Stimulated activated CD4-positive, alpha-beta T cell treated with anti-CD3 and anti-CD28 coated beads, Interleukin-2, amount 100 ng/mL, for 4 hours (primary cell): ENCODE data around the gene LDLRAD3.

Source experiments
- DNase-seq: peaks from one replicate; pipeline ENCODE4 v3.0.0-alpha.2; 2020; ENCODE audit warnings: low read depth

LDLRAD3 gene

DNA sequence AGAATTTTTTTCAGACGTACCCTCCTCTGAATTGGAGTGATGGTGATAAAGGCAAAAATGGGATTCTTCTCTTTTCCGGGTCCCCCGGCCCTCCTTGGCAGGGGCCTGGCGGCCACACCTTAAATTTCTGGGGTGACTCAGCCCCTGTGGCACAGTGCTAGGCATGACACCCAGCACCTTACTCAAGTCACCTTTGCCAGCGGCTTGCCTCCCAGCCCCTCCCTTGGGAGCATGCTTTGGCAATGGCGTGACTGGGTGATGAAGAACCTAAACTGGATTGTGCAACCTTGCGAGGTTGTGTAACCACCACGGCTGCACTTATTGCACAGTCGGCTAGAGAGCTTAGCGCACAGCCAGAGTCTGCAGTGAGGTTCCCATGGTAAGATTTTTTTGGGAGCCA is 16.2 kb upstream of the LDLRAD3 start:
- DNase-seq, result no peak

DNA sequence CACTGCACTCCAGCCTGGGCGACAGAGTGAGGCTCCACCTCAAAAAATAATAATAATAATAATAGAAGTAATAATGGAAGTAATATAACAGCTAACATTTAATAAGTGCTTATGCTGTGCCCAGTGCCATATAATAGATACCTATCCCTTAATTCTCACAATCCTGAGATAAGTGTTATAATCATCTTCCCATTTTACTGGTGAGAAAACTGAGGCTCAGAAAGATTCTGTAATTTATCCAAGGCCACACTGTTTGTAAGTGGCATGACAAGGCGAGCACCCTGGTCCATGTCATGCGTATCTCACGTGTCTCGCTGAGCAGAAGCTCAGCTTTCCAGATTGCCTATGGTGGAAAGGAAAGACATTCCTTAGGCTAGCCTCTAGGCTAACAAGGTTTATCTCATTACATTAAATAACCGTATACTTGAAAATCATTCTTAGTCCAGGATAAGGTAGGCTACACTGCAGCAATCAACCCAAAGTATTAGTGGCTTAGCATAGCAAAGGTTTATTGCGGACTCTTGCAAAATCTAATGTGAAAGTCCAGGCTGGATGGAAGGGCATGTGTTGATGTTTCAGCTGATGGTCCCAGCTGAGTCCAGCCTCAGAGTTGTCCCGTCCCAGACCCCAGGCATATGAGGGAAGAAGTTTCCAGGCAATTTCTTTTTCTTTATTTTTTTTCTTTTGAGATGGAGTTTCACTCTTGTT is 15.0 kb upstream of the LDLRAD3 start:
- DNase-seq, result no peak

DNA sequence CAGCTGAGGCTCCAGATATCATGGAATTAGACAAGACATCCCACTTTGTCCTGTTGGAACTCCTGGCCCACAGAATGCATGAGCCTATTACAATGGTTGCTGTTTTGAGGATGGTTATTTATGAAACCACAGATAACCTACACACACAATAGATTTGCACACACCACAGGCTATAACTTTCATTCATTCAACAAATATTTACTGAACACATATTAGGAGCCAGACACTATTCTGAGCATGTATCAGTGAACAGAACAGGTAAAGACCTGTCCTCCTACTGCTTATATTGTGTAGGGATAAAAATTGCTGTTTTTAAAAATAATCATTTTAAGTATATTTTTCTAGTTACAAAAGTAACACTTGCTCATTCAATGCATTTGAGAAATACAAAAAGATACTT is 13.4 kb upstream of the LDLRAD3 start:
- DNase-seq, result no peak

DNA sequence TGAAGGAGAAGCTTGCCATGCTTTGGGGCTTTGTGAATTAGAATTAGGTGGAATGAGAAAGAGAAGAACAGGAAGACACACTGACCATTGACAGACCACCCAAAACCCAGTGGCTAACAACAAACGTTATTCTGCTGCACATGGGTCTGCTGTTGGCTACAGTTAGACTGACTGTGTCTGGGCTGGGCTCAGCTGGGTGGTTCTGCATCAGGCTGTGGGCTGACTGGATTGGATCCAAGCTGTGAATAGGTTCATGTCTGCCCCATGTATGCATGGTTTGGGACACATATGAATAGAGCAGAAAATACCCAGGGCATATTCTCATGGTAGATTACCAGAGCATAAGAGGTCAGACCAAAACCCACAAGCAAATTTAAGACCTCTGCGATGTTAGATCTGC is 11.7 kb upstream of the LDLRAD3 start:
- DNase-seq, result no peak

DNA sequence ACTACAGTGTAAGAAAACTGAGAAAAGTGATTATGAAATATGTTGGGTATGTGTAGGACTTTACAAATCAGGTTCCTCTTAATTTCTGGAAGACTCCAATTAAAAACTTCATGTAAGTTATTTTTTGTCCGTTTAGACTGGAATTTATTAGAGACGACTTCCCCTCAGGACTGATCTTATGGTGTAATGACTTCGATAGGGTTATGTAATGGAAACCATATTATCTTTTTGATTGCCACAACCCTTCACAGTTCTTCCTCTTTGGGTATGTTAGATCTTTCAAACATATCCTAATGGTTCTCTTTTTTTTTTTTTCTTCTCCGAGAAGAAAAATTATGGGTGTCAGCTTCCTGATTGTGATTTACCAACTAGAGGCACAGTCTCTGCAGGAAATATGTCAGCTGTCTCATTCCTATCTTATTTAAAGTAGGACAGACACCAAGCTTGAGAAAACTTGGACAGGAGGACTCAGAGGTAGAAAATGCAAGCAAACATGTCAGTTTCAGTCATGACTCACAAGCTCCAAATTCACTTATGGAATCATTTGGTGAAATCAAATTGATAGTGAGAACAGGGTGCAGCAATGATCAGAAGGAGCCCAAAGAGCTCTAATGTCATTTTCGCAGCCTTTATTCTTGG is 11.1 kb upstream of the LDLRAD3 start:
- DNase-seq, result no peak

DNA sequence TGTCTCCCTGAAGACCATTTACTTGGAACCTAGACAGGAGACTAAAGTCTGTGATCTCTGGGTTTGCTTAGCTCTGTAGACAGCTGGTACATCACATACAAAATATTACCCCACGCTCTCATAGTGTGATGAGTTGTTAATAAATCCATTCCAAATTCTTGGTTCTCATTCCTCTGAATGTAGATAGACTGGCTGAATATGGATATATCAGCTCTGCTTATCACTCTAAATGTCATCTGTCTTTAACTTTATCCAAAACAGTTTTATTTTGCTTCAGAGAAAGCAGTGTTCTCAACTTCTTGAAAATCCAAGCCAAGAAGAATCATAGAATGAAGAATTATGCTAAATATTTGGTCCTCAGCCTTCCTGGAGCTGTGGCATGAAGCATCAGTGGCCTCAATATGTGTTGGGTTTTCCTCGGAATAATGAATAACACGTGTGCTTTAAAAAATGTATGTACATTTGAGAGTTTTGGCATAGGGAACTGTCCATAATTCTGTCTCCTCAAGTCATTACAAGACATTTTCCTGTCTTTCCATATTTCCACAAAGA is 10.5 kb upstream of the LDLRAD3 start:
- DNase-seq, result no peak

DNA sequence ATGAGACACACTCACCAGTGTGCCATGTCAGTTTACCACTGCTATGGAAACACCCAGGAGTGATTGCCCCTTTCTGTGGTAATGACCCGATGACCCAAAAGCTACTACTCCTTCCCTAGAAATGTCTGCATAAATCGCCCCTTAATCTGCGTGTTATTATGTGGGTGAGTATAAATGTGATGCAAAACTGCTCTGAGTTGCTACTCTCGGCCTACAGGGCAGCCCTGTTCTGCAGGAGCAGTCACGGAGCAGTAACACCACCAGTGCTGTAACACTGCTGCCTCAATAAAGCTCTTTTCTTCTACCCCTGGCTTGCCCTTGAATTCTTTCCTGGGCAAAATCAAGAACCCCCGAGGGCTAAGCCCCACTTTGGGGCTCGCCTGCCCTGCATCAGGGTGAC is 9.6 kb upstream of the LDLRAD3 start:
- no peak for DNase-seq

DNA sequence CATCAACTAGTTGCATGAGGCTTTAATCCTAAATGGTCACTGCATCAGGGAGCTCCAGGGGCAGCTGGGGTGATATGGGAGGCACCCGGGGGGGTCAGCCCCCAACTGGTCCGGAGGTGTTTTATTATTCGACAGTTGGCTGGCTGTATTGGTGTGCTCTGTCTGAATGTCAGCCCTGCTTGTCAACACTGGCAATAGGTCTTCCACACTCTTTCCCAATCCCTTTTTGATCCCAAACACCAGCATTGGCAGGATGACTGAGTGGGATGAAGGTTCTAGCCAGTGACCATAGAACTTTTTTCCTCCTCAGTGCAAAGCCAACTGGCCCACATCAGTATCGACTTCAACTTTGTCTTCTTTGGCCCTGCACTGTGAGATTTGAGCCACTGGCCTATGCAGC is 8.9 kb upstream of the LDLRAD3 start:
- no peak for DNase-seq

DNA sequence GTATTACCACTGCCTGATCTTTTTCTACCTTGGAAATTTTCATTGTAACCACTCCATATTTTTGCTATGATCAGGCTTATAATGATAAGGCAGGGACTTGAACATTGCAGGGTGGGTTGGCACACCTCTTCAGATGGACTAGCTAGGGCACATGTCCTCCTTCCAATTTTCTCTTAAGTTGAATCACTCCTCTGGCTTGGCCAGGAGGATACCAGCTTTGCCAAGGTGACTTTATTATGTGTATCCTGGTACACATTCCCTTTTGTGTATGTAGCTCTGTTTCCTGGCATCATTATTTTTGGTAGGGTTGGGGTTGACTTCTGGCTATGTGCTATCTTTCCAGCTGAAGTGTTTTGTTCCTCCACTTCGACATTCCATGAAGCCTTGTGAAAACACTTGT is 8.5 kb upstream of the LDLRAD3 start:
- no peak for DNase-seq

DNA sequence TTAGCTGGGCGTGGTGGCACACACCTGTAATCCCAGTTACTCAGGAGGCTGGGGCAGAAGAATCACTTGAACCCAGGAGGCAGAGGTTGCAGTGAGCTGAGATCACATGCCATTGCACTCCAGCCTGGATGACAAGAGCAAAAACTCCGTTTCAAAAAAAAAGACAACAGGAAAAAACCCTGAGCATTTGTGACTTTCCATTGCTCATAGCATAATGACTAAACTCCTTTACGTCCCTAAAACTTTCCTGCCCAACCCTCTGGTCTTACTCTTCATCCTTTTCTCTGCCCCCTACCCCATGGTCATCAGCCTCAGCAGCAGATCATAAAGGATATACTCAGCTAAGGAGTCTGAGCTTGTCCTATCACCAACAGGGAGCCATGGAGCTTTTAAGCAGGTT is 6.8 kb upstream of the LDLRAD3 start:
- no peak for DNase-seq

DNA sequence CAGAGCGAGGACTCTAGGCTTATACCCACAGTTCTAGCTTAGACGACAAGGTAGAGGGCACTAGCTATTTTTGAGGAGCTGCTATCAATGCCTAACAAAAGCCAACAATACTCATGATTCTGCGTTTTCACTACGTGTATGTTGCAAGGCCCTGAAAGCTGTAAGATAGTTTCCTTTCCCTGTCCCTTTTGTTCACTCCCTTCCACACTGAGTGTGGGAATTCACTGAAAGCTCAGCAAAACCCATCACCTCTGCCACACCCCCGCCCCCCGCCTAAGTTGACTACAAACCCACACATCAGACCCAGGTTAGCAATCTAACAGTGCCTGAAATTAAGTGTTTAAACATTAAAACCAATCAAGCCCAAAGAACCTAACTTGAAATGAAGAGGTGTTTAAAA is 6.2 kb upstream of the LDLRAD3 start:
- no peak for DNase-seq

DNA sequence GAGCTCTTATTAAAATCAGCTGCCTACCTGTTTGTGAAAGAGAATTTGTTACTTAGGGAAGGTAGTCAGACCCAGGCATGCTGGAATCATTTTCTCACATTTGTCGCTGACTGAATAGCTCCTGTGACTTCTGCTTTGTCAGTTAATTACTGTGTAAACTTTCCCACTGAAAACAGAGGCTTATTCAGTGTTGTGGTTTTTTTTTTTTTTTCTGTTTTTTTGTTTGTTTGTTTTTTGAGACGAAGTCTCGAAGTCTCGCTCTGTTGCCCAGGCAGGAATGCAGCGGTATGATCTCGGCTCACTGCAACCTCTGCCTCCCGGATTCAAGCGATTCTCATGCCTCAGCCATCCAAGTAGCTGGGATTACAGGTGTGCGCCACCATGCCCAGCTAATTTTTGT is 5.6 kb upstream of the LDLRAD3 start:
- no peak for DNase-seq

DNA sequence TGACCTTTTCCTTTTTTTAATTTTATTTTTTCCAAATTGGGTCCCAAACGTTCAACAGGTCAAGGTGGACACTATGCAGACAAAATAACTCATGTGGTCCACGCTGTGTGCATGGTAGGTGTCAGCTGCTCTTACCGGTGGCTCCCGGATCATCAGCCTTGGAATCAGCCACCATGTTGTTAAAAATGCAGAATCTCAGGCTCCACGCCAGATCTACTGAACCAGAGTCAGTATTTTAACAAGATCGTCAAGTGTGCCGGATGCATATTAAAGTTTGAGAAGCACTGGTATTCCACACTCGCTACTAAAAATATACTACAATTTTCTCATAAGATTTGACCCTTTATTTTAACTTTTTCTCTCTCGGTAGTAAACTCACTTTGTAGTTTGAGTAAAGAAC is 553 bp upstream of the LDLRAD3 start:
- no peak for DNase-seq

DNA sequence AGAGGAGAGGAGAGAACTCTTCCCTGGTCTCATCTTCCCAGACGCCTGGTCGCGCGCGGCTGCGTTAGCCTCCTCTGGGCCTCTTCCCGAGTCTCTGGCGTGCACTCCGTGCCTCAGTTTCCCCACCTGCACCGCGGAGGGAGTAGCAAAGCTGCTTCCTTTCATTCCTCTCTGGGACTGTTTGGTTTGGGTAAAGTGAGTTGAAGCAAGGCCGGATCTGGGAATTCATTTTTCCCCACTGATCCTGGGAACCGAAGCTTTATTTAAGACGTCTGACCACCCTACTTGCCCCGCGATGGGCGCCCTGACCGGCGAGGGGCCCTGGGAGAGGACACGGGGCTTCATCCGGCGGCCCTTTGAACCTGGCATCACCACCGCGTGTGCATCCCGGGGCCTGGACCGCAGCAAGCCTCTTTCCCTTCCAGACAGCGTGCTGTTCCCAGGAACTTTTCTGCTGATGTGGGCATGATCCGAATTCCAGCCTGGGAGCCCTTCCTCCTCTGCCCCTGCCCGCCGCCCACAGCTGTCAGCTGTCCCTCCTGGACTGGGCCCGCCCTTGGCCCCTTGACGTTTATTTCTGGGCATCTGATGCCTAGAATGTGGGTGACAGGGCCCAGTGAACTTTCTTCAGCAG is 758 bp downstream of the LDLRAD3 start:
- DNase-seq, result no peak

DNA sequence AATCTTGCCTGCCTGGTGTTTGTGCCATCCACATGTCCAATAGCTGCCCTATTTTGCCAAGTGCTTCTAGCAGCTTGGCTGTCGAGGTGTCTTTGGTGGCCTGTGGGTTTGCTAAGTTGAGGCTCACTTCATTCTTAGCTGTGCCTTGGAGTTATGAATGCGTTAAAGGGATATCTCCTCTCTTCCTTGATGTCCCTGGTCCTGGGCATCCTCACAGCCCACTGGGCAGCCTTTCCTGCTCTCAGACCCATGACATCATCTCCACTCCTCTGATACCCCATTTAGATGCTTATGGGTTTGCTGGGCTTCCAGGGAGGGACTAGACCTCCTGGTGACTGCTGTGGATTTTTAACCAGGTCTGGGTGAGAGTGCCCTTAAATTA is 1.3 kb downstream of the LDLRAD3 start:
- DNase-seq, result no peak

DNA sequence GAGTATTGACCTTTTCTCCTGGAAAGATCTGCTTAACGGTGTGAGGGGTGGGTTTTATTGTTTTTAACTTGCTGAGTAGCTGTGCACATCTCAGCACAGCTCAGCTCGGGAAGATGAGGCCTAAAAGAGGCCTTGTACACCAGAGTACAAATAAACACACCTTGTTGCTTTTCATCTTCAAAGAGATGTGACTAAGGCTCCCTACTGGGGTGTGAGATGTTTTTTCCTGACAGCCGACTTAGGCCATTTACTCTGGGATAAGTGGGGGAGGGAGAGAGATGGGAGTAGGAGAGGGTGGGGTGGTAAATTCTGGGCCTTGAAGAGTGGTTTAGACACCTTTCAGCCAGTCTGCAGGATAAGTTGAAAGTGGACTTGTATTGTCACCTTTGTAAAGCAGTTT is 2.9 kb downstream of the LDLRAD3 start:
- DNase-seq, result no peak

DNA sequence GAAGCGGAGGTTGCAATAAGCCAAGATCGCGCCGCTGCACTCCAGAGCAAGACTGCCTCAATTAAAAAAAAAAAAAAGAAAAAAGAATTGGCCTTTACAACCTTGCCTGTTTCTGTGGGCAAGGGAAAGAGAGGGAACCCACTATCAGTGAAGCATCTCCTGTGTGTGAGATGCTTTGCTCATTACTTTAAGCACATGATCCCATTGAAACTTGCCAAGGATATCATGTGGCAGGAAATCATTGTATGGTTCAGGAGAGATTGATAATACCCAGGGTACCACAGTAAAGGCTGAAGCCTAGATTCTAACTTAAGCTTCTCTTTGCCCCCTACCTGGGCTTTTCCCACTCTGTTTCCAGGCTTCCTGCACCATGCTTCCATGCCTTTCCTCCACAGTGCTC is 3.6 kb downstream of the LDLRAD3 start:
- DNase-seq, result no peak

DNA sequence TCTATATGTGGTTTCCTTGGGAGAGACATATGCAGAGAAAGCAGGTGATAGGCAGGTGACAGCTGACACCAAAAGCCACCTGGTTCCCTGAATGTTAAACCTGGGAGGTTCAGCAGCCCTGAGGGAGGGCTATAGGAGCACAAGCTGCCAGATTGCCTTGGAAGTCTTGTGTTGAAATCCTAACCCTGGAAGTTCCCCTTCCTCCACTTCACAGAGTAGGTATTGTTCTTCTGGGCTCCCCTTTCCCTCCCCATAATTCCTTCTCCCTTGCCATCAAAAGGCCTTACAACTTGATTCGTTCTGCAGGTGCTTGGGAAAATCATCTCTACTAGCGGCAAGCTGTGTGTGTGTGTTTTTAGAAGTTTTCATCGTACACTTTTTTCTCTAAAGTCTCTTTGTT is 5.4 kb downstream of the LDLRAD3 start:
- DNase-seq, result no peak

DNA sequence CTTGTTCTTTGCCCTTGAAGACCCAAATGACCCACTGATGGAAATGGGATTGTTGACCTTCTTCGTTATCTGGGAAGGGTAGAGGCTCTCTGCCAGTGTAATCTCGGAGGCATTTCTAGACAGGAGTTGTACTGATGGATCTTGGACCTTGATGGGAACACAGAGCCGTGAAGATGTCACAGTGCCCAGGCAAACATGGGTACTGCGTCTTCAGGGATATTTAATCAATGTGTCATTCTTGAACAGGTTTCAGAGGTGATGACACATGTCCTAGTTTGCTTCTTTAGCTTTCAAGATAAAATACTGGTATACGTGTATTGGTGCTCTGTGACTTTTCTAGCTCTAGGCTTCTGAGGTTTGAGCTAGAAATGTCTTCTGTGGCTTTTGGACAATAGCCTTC is 6.2 kb downstream of the LDLRAD3 start:
- no peak for DNase-seq

DNA sequence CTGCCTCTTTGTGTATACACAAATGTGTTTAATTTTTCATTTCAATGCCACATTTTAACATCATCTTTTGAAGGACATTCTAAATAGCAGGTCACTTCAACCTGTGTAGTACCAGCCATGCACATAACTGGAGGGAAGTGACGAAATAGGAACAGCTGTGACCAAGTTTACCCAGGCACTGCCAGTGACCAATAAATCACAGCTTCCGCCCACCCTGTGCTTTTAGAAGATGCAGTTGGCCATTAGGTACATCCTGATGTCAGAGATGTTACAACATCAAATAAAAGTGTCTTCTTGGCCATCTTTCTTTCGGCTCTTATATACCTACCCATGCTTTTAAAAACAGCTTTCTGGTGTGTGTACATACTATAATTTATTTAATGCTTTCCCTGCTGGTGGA is 7.8 kb downstream of the LDLRAD3 start:
- DNase-seq, result no peak

DNA sequence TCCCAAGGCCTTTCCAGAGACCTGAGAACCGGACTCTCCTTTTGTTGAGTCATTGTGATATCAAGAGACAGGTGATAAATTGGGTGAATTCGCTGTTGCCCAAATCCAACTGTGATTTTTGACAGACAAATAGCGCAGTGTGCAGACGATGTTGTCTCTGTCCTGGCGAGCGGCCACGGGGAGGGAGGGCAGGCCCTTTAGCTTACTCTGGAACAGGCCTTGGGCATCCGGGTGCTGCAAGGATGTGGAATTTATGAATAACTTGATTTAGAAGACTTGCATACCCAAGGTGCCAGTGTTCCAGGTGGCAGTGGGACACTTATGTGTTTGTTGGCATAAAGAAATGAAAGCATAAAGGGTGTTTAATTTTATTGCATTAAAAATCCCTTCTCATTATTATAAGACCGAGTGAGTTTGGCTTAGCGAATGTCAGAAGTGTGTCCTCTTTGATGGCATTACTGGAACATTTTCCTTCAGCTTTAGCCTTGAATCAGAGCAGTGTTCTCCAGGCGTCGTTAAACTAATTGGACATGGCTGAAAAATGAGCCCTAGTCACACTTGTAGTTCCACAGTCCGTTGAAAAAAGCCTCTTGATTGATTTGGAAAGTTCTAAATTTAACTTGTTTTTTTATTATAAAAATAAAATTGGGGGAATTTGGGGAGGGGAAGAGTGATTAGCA is 9.4 kb downstream of the LDLRAD3 start:
- no peak for DNase-seq

DNA sequence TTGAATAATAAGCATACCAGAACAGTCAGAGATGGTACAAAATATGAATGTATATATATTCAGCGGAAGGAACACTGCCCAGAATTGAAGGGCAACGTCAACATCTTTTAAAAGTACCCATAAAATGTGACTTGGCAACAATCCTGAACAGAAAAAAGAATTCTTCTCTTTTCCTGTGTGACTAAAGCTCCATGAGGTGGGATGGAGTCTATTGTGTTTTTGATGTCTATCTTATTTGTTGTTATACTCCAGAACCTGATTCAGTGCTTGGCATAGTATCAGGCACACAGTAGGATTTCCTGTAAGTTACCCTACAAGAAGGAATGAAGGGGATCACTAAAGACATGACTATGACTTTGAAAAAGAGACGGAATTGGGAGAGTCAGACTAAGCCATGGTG is 10.3 kb downstream of the LDLRAD3 start:
- DNase-seq, result no peak

DNA sequence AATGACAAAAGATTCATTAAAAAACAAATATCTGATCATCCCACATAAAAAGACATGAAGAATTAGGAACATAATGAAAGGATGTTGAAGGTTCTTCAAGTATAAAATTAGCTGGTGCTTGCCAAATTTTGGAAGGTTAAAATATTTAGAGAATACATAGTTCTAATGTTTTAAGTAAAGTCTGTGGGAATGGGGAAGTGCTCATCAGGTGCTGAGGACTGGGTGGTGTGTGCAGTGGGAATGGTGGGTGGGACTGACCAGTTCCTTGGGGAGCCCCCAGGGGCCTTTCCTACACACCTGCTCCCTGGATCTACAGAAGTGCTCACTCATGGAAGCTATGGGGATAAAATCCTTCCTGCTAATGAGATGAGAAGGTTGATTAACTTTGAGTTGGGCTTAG is 11.8 kb downstream of the LDLRAD3 start:
- no peak for DNase-seq
